ENCODE measurements around the gene TUBGCP4.

Gene TUBGCP4

GRCh38 chr15:43406189-43406588, 35.3 kb downstream of the TUBGCP4 start:
- DNase-seq = no peak

GRCh38 chr15:43406808-43407207, 35.9 kb downstream of the TUBGCP4 start:
- no peak for DNase-seq

- peak; percentile 57 for DNase-seq
Observed at GRCh38 chr15:43408789-43409188, 37.9 kb downstream of the TUBGCP4 start.

GRCh38 chr15:43410572-43411214, 39.8 kb downstream of the TUBGCP4 start:
- peak; percentile 65 for DNase-seq

GRCh38 chr15:43412096-43412495, 41.2 kb downstream of the TUBGCP4 start:
- DNase-seq = no peak

GRCh38 chr15:43414196-43414595, 43.3 kb downstream of the TUBGCP4 start:
- DNase-seq = no peak

- DNase-seq = no peak
Observed at GRCh38 chr15:43420435-43420834, 49.5 kb downstream of the TUBGCP4 start.

- no peak for DNase-seq
Observed at GRCh38 chr15:43420876-43421275, 50.0 kb downstream of the TUBGCP4 start.

GRCh38 chr15:43423793-43424192, 52.9 kb downstream of the TUBGCP4 start:
- DNase-seq = no peak

- no peak for DNase-seq
Observed at GRCh38 chr15:43429687-43430086, 58.8 kb downstream of the TUBGCP4 start.

- no peak for DNase-seq
Observed at GRCh38 chr15:43433165-43433564, 62.3 kb downstream of the TUBGCP4 start.

- no peak for DNase-seq
Observed at GRCh38 chr15:43433661-43434303, 62.9 kb downstream of the TUBGCP4 start.

- DNase-seq = no peak
Observed at GRCh38 chr15:43434446-43434845, 63.5 kb downstream of the TUBGCP4 start.

- DNase-seq = no peak
Observed at GRCh38 chr15:43436395-43436794, 65.5 kb downstream of the TUBGCP4 start.

- no peak for DNase-seq
Observed at GRCh38 chr15:43439268-43439667, 68.4 kb downstream of the TUBGCP4 start.

GRCh38 chr15:43440721-43441281, 69.9 kb downstream of the TUBGCP4 start:
- DNase-seq = peak; percentile 90

- DNase-seq = peak; percentile 13
Observed at GRCh38 chr15:43441316-43441715, 70.4 kb downstream of the TUBGCP4 start.

GRCh38 chr15:43446344-43446743, 75.4 kb downstream of the TUBGCP4 start:
- DNase-seq = no peak

GRCh38 chr15:43449981-43450380, 79.1 kb downstream of the TUBGCP4 start:
- no peak for DNase-seq

Data from hematopoietic multipotent progenitor cell treated with erythropoietin and hydrocortisone succinate and interleukin-3 and kit ligand, for 8 days (in vitro differentiated cells).